GM19397 (cell line): Measurements from ENCODE around the gene SLC12A7.
"Not testable (repeated sequence)": the region's sequence is repeated elsewhere in the genome, so short reads cannot be mapped to it uniquely, and the experiment has no call there.

Experiments used
- ATAC-seq: cut with Tn5 transposase; IDR thresholded peaks from one replicate; pipeline ENCODE4 v1.9.1; 2021; ENCODE audit warnings: mild to moderate bottlenecking, moderate library complexity; ENCODE audit not compliant: unreplicated experiment

The SLC12A7 gene

GRCh38 chr5:1099926-1100663, 11.8 kb downstream of the SLC12A7 start:
- ATAC-seq = no peak

GRCh38 chr5:1098986-1099597, 12.8 kb downstream of the SLC12A7 start:
- ATAC-seq = no peak

- ATAC-seq = not testable (repeated sequence)
Observed at GRCh38 chr5:1097988-1098385, 13.9 kb downstream of the SLC12A7 start.

- no peak for ATAC-seq
Observed at GRCh38 chr5:1097381-1097987, 14.4 kb downstream of the SLC12A7 start.

GRCh38 chr5:1096838-1097237, 15.0 kb downstream of the SLC12A7 start:
- no peak for ATAC-seq

- no peak for ATAC-seq
Observed at GRCh38 chr5:1095990-1096363, 15.9 kb downstream of the SLC12A7 start.

GRCh38 chr5:1095302-1095989, 16.4 kb downstream of the SLC12A7 start:
- ATAC-seq = no peak

- no peak for ATAC-seq
Observed at GRCh38 chr5:1094670-1095190, 17.1 kb downstream of the SLC12A7 start.

GRCh38 chr5:1093361-1093760, 18.5 kb downstream of the SLC12A7 start:
- ATAC-seq = no peak

- no peak for ATAC-seq
Observed at GRCh38 chr5:1092122-1092521, 19.7 kb downstream of the SLC12A7 start.

- ATAC-seq = no peak
Observed at GRCh38 chr5:1091632-1092031, 20.2 kb downstream of the SLC12A7 start.

GRCh38 chr5:1090538-1090937, 21.3 kb downstream of the SLC12A7 start:
- ATAC-seq = no peak

- ATAC-seq = no peak
Observed at GRCh38 chr5:1089621-1090040, 22.2 kb downstream of the SLC12A7 start.

- ATAC-seq = no peak
Observed at GRCh38 chr5:1089146-1089545, 22.7 kb downstream of the SLC12A7 start.

GRCh38 chr5:1088726-1089125, 23.1 kb downstream of the SLC12A7 start:
- ATAC-seq = no peak

- no peak for ATAC-seq
Observed at GRCh38 chr5:1088031-1088430, 23.8 kb downstream of the SLC12A7 start.

- ATAC-seq = no peak
Observed at GRCh38 chr5:1087428-1087827, 24.4 kb downstream of the SLC12A7 start.

- no peak for ATAC-seq
Observed at GRCh38 chr5:1086871-1087270, 25.0 kb downstream of the SLC12A7 start.

- ATAC-seq = no peak
Observed at GRCh38 chr5:1086137-1086536, 25.7 kb downstream of the SLC12A7 start.

- no peak for ATAC-seq
Observed at GRCh38 chr5:1085391-1085790, 26.5 kb downstream of the SLC12A7 start.

- no peak for ATAC-seq
Observed at GRCh38 chr5:1083823-1084605, 27.8 kb downstream of the SLC12A7 start.
